T47D (cell line): ENCODE data around the gene CD48.

Source experiments
- DNase-seq, 2 experiments: peaks; one replicate each; pipeline versions ENCODE4 v3.0.0 to v3.0.0-alpha.2; 2011 to 2012; ENCODE audit warnings: low read depth in 1 of 2, low spot score in 1 of 2
- JUND ChIP-seq: IDR thresholded peaks from 2 replicates; pipeline ENCODE4 v1.6.1; 2012; ENCODE audit warnings: low read depth
- in situ Hi-C: cut with HindIII; loops from 2 replicates; pipeline ENCODE4 v1.10.0; 2016; ENCODE audit warnings: low sequenced_read_pairs, low pct_unique_long_range_greater_than_20kb

CD48 gene

GRCh38 chr1:160711602-160712311, at the start of gene CD48:
TSS of gene CD48 (minus strand) at chr1:160711822. CDS start at chr1:160711763, 59 bp downstream.
- no peak for DNase-seq
- in situ Hi-C loops = no loop called here

GRCh38 chr1:160761046-160761445, 49.4 kb upstream of the CD48 start:
- DNase-seq = no peak
- TF ChIP-seq JUND = no peak
- in situ Hi-C loops = no loop called here

More at GRCh38 chr1:160711602-160712311, at the start of gene CD48:
- no peak for TF ChIP-seq JUND

GRCh38 chr1:160759740-160760139, 48.1 kb upstream of the CD48 start:
- DNase-seq = no peak
- TF ChIP-seq JUND = no peak
- in situ Hi-C loops = no loop called here

- DNase-seq = no peak
- TF ChIP-seq JUND = no peak
- in situ Hi-C loops = no loop called here
These were observed 46.9 kb upstream of the CD48 start for GRCh38 chr1:160758521-160758920.

- DNase-seq = no peak
- no peak for TF ChIP-seq JUND
- in situ Hi-C loops = no loop called here
These were observed 45.2 kb upstream of the CD48 start for GRCh38 chr1:160756849-160757201.

GRCh38 chr1:160755911-160756848, 44.6 kb upstream of the CD48 start:
- DNase-seq = no peak
- in situ Hi-C loops = no loop called here
- no peak for TF ChIP-seq JUND

- no peak for TF ChIP-seq JUND
- in situ Hi-C loops = no loop called here
- DNase-seq = no peak
These were observed 43.8 kb upstream of the CD48 start for GRCh38 chr1:160755461-160755860.

- DNase-seq = no peak
- in situ Hi-C loops = no loop called here
- no peak for TF ChIP-seq JUND
These were observed 42.0 kb upstream of the CD48 start for GRCh38 chr1:160753594-160753993.

- no peak for DNase-seq
- TF ChIP-seq JUND = no peak
- in situ Hi-C loops = no loop called here
These were observed 41.3 kb upstream of the CD48 start for GRCh38 chr1:160752924-160753323.

- in situ Hi-C loops = no loop called here
- DNase-seq = no peak
- TF ChIP-seq JUND = no peak
These were observed 40.8 kb upstream of the CD48 start for GRCh38 chr1:160752406-160752805.

GRCh38 chr1:160750608-160751007, 39.0 kb upstream of the CD48 start:
- DNase-seq = no peak
- no peak for TF ChIP-seq JUND
- in situ Hi-C loops = no loop called here

GRCh38 chr1:160748878-160749269, 37.3 kb upstream of the CD48 start:
- in situ Hi-C loops = no loop called here
- no peak for DNase-seq
- TF ChIP-seq JUND = no peak
